HG03432 (cell line): ENCODE measurements around the gene NPHP4.

Experiments
- ATAC-seq: cut with Tn5 transposase; IDR thresholded peaks from one replicate; pipeline ENCODE4 v1.9.1; 2021; ENCODE audit warnings: mild to moderate bottlenecking, moderate library complexity; ENCODE audit not compliant: unreplicated experiment

The NPHP4 gene

GRCh38 chr1:6005276-6005917 lies 13.2 kb upstream of the NPHP4 start:
- no peak for ATAC-seq

GRCh38 chr1:6004412-6005123 lies 12.3 kb upstream of the NPHP4 start:
- ATAC-seq, result no peak

- no peak for ATAC-seq
These were observed 11.6 kb upstream of the NPHP4 start for GRCh38 chr1:6003568-6004411.

GRCh38 chr1:6002714-6003501 lies 10.7 kb upstream of the NPHP4 start:
- no peak for ATAC-seq

GRCh38 chr1:6001992-6002576 lies 9.9 kb upstream of the NPHP4 start:
- no peak for ATAC-seq

- ATAC-seq, result no peak
These were observed 8.4 kb upstream of the NPHP4 start for GRCh38 chr1:6000444-6001288.

GRCh38 chr1:5999711-6000443 lies 7.7 kb upstream of the NPHP4 start:
- no peak for ATAC-seq

- ATAC-seq, result no peak
These were observed 6.7 kb upstream of the NPHP4 start for GRCh38 chr1:5998906-5999301.

GRCh38 chr1:5998051-5998905 lies 6.1 kb upstream of the NPHP4 start:
- ATAC-seq, result no peak

GRCh38 chr1:5997316-5997715 lies 5.1 kb upstream of the NPHP4 start:
- no peak for ATAC-seq

GRCh38 chr1:5996641-5997270 lies 4.5 kb upstream of the NPHP4 start:
- ATAC-seq, result no peak

GRCh38 chr1:5995871-5996630 lies 3.8 kb upstream of the NPHP4 start:
- ATAC-seq, result no peak

- ATAC-seq, result no peak
These were observed 2.7 kb upstream of the NPHP4 start for GRCh38 chr1:5994713-5995621.

GRCh38 chr1:5993556-5994491 lies 1.6 kb upstream of the NPHP4 start:
- ATAC-seq, result no peak
